Skeletal muscle satellite cell (primary cell): ENCODE data around the gene DAND5.
"Not testable (repeated sequence)": the region's sequence is repeated elsewhere in the genome, so short reads cannot be mapped to it uniquely, and the experiment has no call there.

Experiments used
- H3K27me3 ChIP-seq: 2 replicates; pipeline ENCODE4 v1.7.0; 2013; ENCODE audit warnings: low read length; ENCODE audit not compliant: control insufficient read depth, insufficient read depth
- H3K36me3 ChIP-seq: 2 replicates; pipeline ENCODE4 v1.7.0; 2013; ENCODE audit warnings: mild to moderate bottlenecking, control low read depth, low read length; ENCODE audit not compliant: insufficient read depth
- H3K4me1 ChIP-seq: 2 replicates; pipeline ENCODE4 v1.7.0; 2013; ENCODE audit warnings: low read length; ENCODE audit not compliant: control insufficient read depth, insufficient read depth
- H3K4me2 ChIP-seq: 2 replicates; pipeline ENCODE4 v1.7.0; 2013; ENCODE audit warnings: mild to moderate bottlenecking, low read length
- H3K4me3 ChIP-seq: 2 replicates; pipeline ENCODE4 v1.7.0; 2013; ENCODE audit warnings: low read length
- H3K9ac ChIP-seq: 2 replicates; pipeline ENCODE4 v1.7.0; 2013; ENCODE audit warnings: mild to moderate bottlenecking, low read depth, low read length, moderate library complexity
- H3K9me3 ChIP-seq: replicated peaks from 2 replicates; pipeline ENCODE4 v1.7.0; 2013; ENCODE audit warnings: mild to moderate bottlenecking, control low read depth, low read length

Gene DAND5

DNA sequence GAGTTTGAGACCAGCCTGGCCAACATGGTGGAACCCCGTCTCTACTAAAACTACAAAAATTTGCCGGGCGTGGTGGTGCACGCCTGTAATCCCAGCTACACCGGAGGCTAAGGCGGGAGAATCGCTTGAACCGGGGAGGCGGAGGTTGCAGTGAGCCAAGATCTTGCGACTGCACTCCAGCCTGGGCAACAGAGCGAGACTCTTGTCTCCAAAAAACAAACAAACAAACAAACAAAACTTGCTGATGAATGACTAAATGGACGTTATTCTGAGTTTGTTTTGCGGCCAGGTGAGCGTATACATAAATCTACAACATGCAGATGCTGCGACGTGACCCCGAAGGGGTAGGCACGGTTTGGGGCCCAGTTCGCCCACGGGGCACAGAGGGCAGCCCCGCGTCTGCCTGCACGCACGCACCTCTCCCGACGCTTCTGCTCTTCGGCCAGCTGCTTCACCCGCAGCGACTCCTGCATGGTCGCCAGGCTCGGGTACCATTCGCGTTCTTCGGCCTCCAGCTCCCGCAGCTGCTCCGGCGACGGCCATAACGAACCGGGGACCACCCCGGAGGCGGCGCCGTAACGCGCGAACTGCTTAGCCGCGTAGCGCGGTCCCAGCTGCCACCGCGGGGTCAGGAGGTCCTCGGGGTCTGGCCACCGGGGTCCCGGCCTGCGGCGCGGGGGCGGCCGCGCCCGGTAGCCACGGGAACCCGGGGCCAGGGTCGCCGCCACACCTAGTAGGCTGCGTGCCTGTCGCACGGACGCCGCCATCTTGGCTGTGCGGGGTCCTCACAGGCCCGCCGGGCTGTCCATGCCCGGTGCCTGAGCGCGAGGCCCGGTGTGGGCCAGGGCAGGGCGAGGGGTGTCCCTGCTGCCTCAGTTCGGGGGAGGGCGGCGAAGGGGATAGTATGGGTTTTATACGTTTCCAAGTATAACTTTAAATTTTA, 12.7 kb upstream of the DAND5 start, which contains the start of gene GADD45GIP1:
GADD45GIP1 (minus strand) TSS at position 778 of the 943 bp plus-strand sequence; CDS start at position 767, 11 bp downstream.
- Histone ChIP-seq H3K36me3 (peaks cover 27% of the 10 kb centered on the region), H3K27me3 (no peaks in the 10 kb centered on the region), H3K4me3 (peak within 1 kb of the TSS; percentile 93), H3K4me2 (peak within 1 kb of the TSS; percentile 97), H3K4me1 (peaks cover 43% of the 10 kb centered on the region), H3K9me3 (no peaks in the 10 kb centered on the region), H3K9ac (peak within 1 kb of the TSS; percentile 98)

DNA sequence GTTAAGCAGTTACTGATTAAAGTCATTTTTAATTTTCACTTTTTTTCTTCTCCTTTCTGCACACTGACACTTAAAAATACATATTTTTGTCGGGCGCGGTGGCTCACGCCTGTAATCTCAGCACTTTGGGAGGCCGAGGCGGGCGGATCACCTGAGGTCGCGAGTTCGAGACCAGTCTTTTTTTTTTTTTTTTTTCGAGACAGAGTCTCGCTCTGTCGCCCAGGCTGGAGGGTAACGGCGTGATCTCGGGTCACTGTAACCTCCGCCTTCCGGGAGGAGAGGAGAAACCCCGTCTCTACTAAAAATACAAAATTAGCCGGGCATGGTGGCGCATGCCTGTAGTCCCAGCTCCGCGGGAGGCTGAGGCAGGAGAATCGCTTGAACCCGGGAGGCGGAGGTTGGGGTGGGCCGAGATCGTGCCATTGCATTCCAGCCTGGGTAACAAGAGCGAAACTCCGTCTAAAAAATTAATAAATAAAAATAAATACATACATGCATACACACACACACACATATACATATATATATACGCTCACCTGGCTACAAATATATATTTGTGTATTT, 11.9 kb upstream of the DAND5 start:
- Histone ChIP-seq H3K4me3 (peak overlapping the region; percentile 93), H3K4me2 (peak overlapping the region; percentile 97), H3K9ac (peak overlapping the region; percentile 98), H3K4me1 (peaks cover 35% of the 10 kb centered on the region), H3K36me3 (peaks cover 20% of the 10 kb centered on the region)
- not testable (repeated sequence) for H3K9me3 ChIP-seq, H3K27me3 ChIP-seq

DNA sequence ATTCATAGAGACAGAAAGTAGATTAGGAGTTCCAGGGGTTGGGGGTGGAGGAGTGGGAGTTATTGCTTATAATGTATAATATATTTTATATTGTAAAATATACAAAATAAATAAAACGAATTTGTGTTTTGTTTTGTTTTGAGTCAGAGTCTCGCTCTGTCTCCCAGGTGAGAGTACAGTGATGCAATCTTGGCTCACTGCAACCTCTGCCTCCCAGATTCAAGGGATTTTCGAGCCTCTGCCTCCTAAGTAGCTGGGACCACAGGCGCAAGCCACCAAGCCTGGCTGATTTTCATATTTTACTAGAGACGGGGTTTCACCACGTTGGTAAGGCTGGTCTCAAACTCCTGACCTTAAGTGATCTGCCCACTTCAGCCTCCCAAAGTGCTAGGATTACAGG, 9.9 kb upstream of the DAND5 start:
- Histone ChIP-seq H3K4me2 (no peak overlapping the region), H3K4me1 (peaks cover 16% of the 10 kb centered on the region), H3K36me3 (peaks cover 6% of the 10 kb centered on the region), H3K4me3 (no peak overlapping the region), H3K27me3 (no peaks in the 10 kb centered on the region), H3K9me3 (no peaks in the 10 kb centered on the region), H3K9ac (no peak overlapping the region)

DNA sequence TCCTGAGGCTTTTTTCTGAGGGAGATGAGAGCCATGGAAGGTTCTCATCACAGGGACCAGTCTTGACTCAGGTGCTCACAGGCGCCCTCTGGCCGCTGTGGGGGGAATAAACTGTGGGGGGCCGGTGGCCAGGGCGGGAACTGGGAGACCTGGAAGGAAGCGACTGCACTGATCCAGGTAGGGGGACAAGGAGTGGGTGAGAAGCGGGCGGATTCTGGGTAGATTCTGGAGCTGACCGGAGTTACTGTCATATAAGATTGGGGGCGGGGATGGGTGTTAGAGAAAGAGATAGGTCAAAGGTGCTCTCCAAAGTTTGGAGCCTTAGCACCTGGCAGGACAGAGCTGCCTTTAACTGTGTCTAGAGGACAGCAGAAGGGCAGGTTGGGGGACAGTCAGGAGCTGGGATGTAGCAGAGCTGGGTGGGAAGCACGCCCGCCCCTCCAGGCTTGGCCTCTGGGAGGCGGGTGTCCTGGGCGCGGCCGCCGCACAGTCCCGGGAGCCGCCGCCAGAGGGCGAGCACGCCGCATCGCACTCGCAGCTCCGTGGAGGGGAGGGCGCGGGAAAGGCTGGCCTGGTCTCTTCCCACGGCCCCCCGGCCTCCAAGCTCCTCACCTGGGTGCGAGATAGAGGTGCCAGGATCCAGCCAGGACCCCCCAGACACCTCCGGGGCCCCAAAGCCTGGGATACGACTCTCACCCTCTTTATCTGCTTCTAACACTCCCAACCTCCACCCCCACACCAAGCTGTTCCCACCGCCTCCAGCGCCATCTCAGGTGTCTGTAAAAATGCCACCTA, 4.2 kb upstream of the DAND5 start:
- Histone ChIP-seq H3K4me1 (peaks cover 16% of the 10 kb centered on the region), H3K4me3 (peak overlapping the region; percentile 79), H3K4me2 (peak overlapping the region; percentile 100), H3K9ac (peak overlapping the region; percentile 79), H3K36me3 (no peaks in the 10 kb centered on the region), H3K9me3 (no peaks in the 10 kb centered on the region), H3K27me3 (no peaks in the 10 kb centered on the region)

DNA sequence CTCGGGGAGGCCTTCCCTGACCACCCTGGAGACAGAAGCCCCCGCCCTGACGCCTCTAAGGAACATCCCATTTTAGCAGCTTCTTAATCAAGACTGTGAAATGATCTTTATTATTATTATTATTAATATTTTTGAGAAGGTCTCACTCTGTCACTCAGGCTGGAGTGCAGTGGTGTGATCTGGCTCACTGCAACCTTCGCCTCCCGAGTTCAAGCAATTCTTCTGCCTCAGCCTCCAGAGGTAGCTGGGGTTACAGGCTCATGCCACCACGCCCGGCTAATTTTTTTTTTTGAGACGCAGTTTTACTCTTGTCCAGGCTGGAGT, 3.6 kb upstream of the DAND5 start:
- H3K36me3 ChIP-seq = no peaks in the 10 kb centered on the region
- H3K4me1 ChIP-seq = peaks cover 16% of the 10 kb centered on the region
- no peaks in the 10 kb centered on the region for H3K9me3 ChIP-seq
- peak overlapping the region; percentile 100 for H3K4me2 ChIP-seq
- H3K27me3 ChIP-seq = no peaks in the 10 kb centered on the region
- H3K4me3 ChIP-seq = peak overlapping the region; percentile 79
- no peak overlapping the region for H3K9ac ChIP-seq

DNA sequence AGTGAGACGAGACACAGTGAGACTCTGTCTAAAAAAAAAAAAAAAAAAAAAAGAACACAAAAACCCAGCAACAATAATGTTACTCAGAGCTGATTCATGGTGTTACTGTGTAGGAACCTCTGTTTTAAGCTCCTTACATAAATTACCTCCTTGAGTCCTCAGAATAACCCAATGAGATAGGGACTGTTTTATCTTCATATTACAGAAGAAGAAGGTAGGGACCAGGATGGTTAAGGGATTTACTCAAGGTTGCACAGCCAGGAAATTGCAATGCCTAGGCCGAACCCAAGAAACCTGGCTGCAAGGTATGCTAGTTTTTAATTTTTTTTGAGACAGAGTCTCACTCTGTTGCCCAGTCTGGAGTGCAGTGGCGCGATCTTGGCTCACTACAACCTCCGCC, 1.5 kb upstream of the DAND5 start:
- Histone ChIP-seq H3K9me3 (no peaks in the 10 kb centered on the region), H3K4me1 (peaks cover 16% of the 10 kb centered on the region), H3K36me3 (no peaks in the 10 kb centered on the region), H3K9ac (no peak overlapping the region), H3K4me2 (no peak overlapping the region), H3K27me3 (no peaks in the 10 kb centered on the region), H3K4me3 (no peak overlapping the region)

DNA sequence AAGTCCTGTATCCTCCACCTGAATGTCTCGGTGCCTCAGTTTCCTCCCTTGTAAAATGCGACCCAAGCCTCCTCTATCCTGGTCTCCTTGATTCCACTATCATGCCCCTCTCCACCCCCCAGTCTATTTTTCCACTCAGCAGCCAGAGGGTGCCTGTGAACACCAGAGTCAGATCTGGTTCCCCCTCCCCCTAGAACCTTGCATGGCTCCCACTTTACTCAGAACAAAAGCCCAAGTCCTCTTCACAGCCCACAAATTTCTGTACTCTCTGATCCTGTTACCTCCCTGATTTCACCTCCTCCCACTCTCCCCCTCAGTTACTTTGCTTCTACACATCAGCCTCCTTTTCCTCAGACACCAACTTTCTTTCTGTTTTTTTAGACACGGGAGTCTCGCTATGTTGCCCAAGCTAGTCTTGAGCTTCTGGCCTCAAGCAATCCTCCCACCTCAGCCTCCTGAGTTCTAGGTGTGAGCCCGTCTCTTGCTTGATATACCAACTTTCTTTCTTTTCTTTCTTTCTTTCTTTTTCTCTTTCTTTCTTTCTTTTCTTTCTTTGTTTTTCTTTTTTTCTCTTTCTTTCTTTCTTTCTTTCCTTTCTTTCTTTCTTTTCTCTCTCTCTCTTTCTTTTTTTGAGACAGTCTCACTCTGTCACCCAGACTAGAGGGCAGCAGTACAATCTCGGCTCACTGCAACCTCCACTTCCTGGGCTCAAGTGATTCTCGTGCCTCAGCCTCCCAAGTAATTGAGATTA, 869 bp downstream of the DAND5 start:
- Histone ChIP-seq H3K9me3 (no peaks in the 10 kb centered on the region), H3K9ac (no peak overlapping the region), H3K27me3 (no peaks in the 10 kb centered on the region), H3K36me3 (no peaks in the 10 kb centered on the region), H3K4me2 (no peak overlapping the region), H3K4me3 (no peak overlapping the region), H3K4me1 (peaks cover 18% of the 10 kb centered on the region)

DNA sequence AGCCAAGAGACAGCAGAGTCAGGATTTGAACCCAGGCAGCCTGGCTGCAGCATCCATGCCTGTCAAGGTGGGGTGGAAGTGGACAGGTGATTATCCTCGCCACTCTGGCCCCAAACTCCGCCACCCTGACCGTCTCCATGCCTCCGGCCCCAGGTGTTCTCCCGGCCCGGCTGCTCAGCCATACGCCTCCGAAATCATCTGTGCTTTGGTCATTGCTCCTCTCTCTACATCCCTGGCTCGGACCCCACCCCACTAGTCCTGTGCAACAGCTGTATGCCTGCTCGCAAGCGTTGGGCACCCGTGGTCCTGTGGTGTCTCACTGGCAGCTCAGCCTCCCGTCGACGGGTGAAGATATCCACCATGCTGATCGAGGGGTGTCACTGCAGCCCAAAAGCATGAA, 3.9 kb downstream of the DAND5 start:
- H3K4me2 ChIP-seq = no peak overlapping the region
- no peaks in the 10 kb centered on the region for H3K36me3 ChIP-seq
- no peaks in the 10 kb centered on the region for H3K9me3 ChIP-seq
- H3K9ac ChIP-seq = no peak overlapping the region
- H3K4me3 ChIP-seq = no peak overlapping the region
- H3K27me3 ChIP-seq = no peaks in the 10 kb centered on the region
- H3K4me1 ChIP-seq = peaks cover 14% of the 10 kb centered on the region

DNA sequence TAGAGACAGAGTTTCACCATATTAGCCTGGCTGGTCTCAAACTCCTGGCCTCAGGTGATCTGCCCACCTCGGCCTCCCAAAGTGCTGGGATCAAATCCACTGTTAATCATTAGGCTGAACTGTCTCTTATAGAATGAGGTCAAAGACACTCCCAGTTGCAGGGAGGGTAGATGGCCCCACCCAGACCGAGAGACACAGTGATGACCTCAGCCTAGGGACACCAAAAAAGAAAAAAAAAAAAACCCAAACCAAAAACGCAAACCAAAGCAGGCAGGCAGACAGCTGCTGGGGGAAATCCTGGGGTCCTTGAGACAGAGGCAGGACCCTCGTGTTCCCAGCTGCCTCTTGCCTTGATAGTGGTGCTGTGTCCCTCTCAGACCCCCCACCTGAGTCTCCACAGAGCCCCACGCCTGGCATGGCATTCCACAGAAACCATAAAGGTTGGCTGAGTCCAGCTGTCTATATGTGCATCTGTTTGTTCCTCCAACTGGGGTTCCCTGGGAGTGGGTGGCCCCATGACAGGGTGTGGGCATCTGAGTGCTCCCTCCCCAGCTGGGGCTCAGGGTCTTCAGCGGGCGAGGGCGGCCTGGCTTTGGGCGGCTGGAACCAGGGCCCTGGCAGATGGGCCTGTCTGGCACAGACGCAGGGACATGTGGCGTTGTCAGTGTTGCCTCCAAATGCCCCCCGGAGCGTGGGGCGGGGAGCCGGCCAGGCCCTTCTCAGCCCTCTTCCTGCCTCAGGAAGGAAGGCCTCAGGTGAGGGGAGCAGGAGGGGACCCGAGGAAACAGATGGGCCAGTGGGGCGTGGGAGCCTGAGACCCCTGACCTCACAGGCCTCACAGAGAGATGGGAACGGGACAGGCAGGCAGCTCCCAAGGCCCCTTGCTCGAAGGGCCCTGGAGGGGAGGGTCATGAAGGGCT, 5.2 kb downstream of the DAND5 start:
- Histone ChIP-seq H3K9me3 (no peaks in the 10 kb centered on the region), H3K4me2 (no peak overlapping the region), H3K36me3 (no peaks in the 10 kb centered on the region), H3K4me3 (no peak overlapping the region), H3K9ac (no peak overlapping the region), H3K4me1 (peaks cover 9% of the 10 kb centered on the region), H3K27me3 (no peaks in the 10 kb centered on the region)

DNA sequence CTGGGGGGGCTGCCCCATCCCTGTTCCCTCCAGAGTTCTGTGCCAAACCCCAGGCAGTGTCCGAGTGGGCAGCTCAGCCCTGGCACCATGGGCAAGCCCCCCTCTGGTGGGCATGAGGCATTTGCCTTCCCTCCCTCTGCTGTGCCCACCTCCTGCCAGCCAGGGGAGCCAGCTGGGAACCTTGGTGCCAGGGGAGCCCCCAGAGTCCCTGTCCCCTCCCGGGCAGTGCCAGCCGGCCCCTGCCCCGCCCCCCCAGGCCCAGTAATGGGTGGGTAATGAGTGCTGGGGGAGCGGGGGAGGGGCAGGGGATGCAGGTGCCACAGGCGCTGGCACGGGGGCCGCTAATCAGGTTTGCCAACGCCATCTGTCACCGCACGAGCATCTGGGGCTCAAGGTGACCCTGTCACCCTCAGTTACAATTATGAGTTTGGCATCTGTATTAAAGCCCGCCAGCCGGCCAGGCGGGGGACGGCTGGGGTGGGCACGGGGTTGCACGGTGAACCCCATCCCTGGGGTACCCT, 5.9 kb downstream of the DAND5 start:
- Histone ChIP-seq H3K4me1 (peaks cover 5% of the 10 kb centered on the region), H3K36me3 (no peaks in the 10 kb centered on the region), H3K9me3 (no peaks in the 10 kb centered on the region), H3K4me3 (no peak overlapping the region), H3K9ac (no peak overlapping the region), H3K4me2 (no peak overlapping the region), H3K27me3 (no peaks in the 10 kb centered on the region)
